ENCODE results near the gene CDK6.

CDK6 gene

GRCh38 chr7:92808635-92809034 is 27.7 kb downstream of the CDK6 start:
- Histone ChIP-seq H3K36me3 (ENCODE audit: insufficient read depth, low read length) (peaks cover 86% of the 10 kb centered on the region), H2AFZ (ENCODE audit: low read depth, low read length) (no peak overlapping the region), H3K4me3 (ENCODE audit: low read depth in 1 of 2, low read length in 2 of 2) (no peak overlapping the region), H3K9ac (ENCODE audit: low read depth, low read length) (no peak overlapping the region), H4K20me1 (ENCODE audit: insufficient read depth, low read length) (peaks cover 59% of the 10 kb centered on the region), H3K27ac (ENCODE audit: low read length) (peak overlapping the region; percentile 47; the same call in 1 of the 2 replicates), H3K27me3 (ENCODE audit: insufficient read depth, low read length, poor library complexity) (no peaks in the 10 kb centered on the region), H3K9me3 (ENCODE audit: insufficient read depth, low read length, severe bottlenecking) (no peaks in the 10 kb centered on the region), H3K79me2 (ENCODE audit: insufficient read depth, low read length) (peaks cover 100% of the 10 kb centered on the region), H3K4me1 (ENCODE audit: insufficient read depth, low read length) (peaks cover 77% of the 10 kb centered on the region), H3K4me2 (ENCODE audit: insufficient read depth, low read length) (no peak overlapping the region)
- ATAC-seq (ENCODE audit: insufficient read depth, low read depth): no peak
- TF ChIP-seq EZH2 (IDR thresholded peaks at IDR 0.05; ENCODE audit: borderline replicate concordance, low read depth, low read length, severe bottlenecking): no peak
- TF ChIP-seq, protein P1, sequence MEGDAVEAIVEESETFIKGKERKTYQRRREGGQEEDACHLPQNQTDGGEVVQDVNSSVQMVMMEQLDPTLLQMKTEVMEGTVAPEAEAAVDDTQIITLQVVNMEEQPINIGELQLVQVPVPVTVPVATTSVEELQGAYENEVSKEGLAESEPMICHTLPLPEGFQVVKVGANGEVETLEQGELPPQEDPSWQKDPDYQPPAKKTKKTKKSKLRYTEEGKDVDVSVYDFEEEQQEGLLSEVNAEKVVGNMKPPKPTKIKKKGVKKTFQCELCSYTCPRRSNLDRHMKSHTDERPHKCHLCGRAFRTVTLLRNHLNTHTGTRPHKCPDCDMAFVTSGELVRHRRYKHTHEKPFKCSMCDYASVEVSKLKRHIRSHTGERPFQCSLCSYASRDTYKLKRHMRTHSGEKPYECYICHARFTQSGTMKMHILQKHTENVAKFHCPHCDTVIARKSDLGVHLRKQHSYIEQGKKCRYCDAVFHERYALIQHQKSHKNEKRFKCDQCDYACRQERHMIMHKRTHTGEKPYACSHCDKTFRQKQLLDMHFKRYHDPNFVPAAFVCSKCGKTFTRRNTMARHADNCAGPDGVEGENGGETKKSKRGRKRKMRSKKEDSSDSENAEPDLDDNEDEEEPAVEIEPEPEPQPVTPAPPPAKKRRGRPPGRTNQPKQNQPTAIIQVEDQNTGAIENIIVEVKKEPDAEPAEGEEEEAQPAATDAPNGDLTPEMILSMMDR (IDR thresholded peaks at IDR 0.05; ENCODE audit: borderline replicate concordance, extremely low read depth, low read length, poor library complexity, severe bottlenecking): no peak
- no peak for DNase-seq

DNA sequence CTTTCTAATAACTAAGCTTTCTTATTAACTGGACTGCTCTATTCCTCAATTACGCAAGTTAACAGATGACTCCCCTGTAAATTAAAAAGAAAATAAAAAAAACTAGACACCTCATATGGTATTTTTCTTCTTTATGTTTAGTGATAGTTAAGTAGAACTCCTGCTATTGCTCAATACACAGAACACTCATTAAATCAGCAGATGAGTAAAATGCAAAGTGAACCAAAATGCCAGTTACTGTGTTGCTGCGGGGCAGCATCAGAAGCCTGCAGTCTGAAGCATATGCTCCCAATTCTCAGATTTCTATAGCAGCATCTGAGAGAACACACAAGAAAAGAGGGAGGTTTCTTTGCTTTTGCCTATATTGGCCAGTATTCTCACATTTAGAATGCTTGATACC is 28.4 kb downstream of the CDK6 start:
- ATAC-seq (ENCODE audit: insufficient read depth, low read depth): no peak
- H2AFZ ChIP-seq (ENCODE audit: low read depth, low read length): no peak overlapping the region
- peaks cover 77% of the 10 kb centered on the region for H3K4me1 ChIP-seq (ENCODE audit: insufficient read depth, low read length)
- no peak overlapping the region for H3K4me3 ChIP-seq (ENCODE audit: low read depth in 1 of 2, low read length in 2 of 2)
- H4K20me1 ChIP-seq (ENCODE audit: insufficient read depth, low read length): peaks cover 65% of the 10 kb centered on the region
- H3K36me3 ChIP-seq (ENCODE audit: insufficient read depth, low read length): peaks cover 92% of the 10 kb centered on the region
- no peaks in the 10 kb centered on the region for H3K9me3 ChIP-seq (ENCODE audit: insufficient read depth, low read length, severe bottlenecking)
- peak overlapping the region; percentile 47 for H3K27ac ChIP-seq (ENCODE audit: low read length)
- H3K27me3 ChIP-seq (ENCODE audit: insufficient read depth, low read length, poor library complexity): no peaks in the 10 kb centered on the region
- no peak for DNase-seq
- TF ChIP-seq, protein P1 (IDR thresholded peaks at IDR 0.05; ENCODE audit: borderline replicate concordance, extremely low read depth, low read length, poor library complexity, severe bottlenecking): no peak
- TF ChIP-seq EZH2 (IDR thresholded peaks at IDR 0.05; ENCODE audit: borderline replicate concordance, low read depth, low read length, severe bottlenecking): no peak
- H3K9ac ChIP-seq (ENCODE audit: low read depth, low read length): no peak overlapping the region
- peaks cover 100% of the 10 kb centered on the region for H3K79me2 ChIP-seq (ENCODE audit: insufficient read depth, low read length)
- H3K4me2 ChIP-seq (ENCODE audit: insufficient read depth, low read length): no peak overlapping the region; the same call in 1 of the 2 replicates

DNA sequence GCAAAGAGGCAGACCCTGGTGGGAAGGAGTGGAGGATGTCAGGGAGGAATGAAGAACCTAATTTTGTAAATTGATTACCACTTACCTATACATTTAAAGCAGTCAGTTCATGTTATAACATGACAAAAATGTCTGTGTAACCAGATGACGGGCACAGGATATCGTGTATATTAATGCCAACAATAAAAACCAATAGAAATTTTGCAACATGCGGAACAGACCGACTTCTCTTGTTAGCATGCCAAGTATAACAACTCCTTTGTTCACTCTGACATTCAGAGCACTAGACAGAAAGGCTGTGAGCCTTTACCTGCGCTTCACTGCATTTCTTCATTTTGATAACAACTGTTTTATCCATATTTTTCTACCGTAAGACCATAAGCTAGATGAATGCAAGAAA is 29.9 kb downstream of the CDK6 start:
- peaks cover 100% of the 10 kb centered on the region for H3K79me2 ChIP-seq (ENCODE audit: insufficient read depth, low read length)
- H2AFZ ChIP-seq (ENCODE audit: low read depth, low read length): no peak overlapping the region
- no peak for DNase-seq
- peaks cover 92% of the 10 kb centered on the region for H3K36me3 ChIP-seq (ENCODE audit: insufficient read depth, low read length)
- ATAC-seq (ENCODE audit: insufficient read depth, low read depth): no peak
- no peak overlapping the region for H3K4me2 ChIP-seq (ENCODE audit: insufficient read depth, low read length)
- H3K4me3 ChIP-seq (ENCODE audit: low read depth in 1 of 2, low read length in 2 of 2): no peak overlapping the region
- peaks cover 72% of the 10 kb centered on the region for H4K20me1 ChIP-seq (ENCODE audit: insufficient read depth, low read length)
- H3K9ac ChIP-seq (ENCODE audit: low read depth, low read length): no peak overlapping the region
- no peak for TF ChIP-seq EZH2 (IDR thresholded peaks at IDR 0.05; ENCODE audit: borderline replicate concordance, low read depth, low read length, severe bottlenecking)
- TF ChIP-seq, protein P1 (IDR thresholded peaks at IDR 0.05; ENCODE audit: borderline replicate concordance, extremely low read depth, low read length, poor library complexity, severe bottlenecking): no peak
- H3K4me1 ChIP-seq (ENCODE audit: insufficient read depth, low read length): peaks cover 76% of the 10 kb centered on the region
- H3K27ac ChIP-seq (ENCODE audit: low read length): peak overlapping the region; percentile 6; the same call in 1 of the 2 replicates
- H3K9me3 ChIP-seq (ENCODE audit: insufficient read depth, low read length, severe bottlenecking): no peaks in the 10 kb centered on the region
- H3K27me3 ChIP-seq (ENCODE audit: insufficient read depth, low read length, poor library complexity): no peaks in the 10 kb centered on the region

DNA sequence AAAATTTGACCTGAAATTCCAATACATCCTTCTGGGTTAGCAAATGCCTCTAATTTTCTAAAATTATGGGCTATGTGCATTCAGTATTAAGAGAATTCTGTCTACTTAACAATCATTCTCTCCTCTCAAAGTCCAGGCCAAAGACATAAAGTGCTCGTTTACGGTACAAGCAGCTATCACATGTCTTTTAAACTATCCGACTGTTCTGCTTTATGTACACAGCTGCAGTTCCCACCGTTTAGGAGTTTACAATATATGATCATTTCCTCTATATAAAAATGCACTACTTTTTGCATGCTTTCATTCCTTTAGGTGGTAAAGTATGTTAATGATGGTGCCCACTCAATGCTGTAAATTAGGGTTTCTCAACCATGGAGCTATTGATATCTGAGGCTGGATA is 34.0 kb downstream of the CDK6 start:
- Histone ChIP-seq H3K36me3 (ENCODE audit: insufficient read depth, low read length) (peaks cover 89% of the 10 kb centered on the region), H3K4me1 (ENCODE audit: insufficient read depth, low read length) (peaks cover 79% of the 10 kb centered on the region), H3K4me3 (ENCODE audit: low read depth in 1 of 2, low read length in 2 of 2) (no peak overlapping the region), H3K9ac (ENCODE audit: low read depth, low read length) (no peak overlapping the region), H3K79me2 (ENCODE audit: insufficient read depth, low read length) (peaks cover 100% of the 10 kb centered on the region), H3K4me2 (ENCODE audit: insufficient read depth, low read length) (no peak overlapping the region), H4K20me1 (ENCODE audit: insufficient read depth, low read length) (peaks cover 80% of the 10 kb centered on the region), H2AFZ (ENCODE audit: low read depth, low read length) (no peak overlapping the region), H3K9me3 (ENCODE audit: insufficient read depth, low read length, severe bottlenecking) (no peaks in the 10 kb centered on the region), H3K27me3 (ENCODE audit: insufficient read depth, low read length, poor library complexity) (no peaks in the 10 kb centered on the region), H3K27ac (ENCODE audit: low read length) (no peak overlapping the region; the same call in 1 of the 2 replicates)
- DNase-seq (no peak), ATAC-seq (ENCODE audit: insufficient read depth, low read depth) (no peak)
- TF ChIP-seq EZH2 (IDR thresholded peaks at IDR 0.05; ENCODE audit: borderline replicate concordance, low read depth, low read length, severe bottlenecking): no peak
- TF ChIP-seq, protein P1 (IDR thresholded peaks at IDR 0.05; ENCODE audit: borderline replicate concordance, extremely low read depth, low read length, poor library complexity, severe bottlenecking): no peak
